Suppressor macrophage treated with lipopolysaccharide for 1 hour (primary cell): ENCODE data around the gene CYS1.
"Not testable (repeated sequence)": the region's sequence is repeated elsewhere in the genome, so short reads cannot be mapped to it uniquely, and the experiment has no call there.

Source experiments
- DNase-seq, 3 donors: peaks; one replicate each; pipeline ENCODE4 v3.0.0-alpha.2; 2020 to 2022

CYS1 gene

GRCh38 chr2:10028988-10029874, 51.0 kb downstream of the CYS1 start:
- peak; percentile 94 to 96 (median 96) for DNase-seq

GRCh38 chr2:10028407-10028987, 51.7 kb downstream of the CYS1 start:
- DNase-seq: peak in 1 of 3 donors; percentile 38

DNA sequence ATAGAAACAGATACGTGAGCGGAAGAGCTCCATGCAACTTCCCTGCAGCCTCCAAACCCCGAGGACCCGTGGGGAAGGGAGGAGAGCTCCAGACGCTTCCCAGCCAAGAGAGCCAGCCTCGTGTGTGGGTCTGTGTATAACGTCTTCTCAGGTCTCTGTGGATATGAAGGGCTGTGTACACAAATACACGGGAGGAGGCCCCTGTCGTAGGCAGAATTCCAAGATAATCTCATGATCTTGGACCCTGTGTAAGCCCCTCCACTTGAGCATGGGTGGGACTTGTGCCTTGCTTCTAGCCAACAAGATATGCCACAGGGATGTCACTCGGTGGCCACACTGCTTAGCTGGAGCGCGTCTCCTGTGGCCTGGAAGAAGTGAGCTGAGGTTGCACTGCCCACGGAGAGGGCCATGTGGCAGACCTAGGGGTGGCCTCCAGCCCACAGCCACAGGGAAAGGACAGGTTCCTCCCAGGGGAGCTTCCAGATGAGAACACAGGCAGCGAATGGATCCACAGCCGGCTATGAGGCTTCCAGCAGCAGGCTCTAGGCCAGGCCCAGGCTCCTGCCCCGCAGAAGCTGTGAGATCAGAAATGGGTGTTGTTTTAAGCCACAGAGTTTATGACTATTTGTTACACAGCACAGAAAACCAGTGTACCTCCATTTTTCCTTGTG, 52.4 kb downstream of the CYS1 start:
- peak in 2 of 3 donors; percentile 30 to 38 for DNase-seq

DNA sequence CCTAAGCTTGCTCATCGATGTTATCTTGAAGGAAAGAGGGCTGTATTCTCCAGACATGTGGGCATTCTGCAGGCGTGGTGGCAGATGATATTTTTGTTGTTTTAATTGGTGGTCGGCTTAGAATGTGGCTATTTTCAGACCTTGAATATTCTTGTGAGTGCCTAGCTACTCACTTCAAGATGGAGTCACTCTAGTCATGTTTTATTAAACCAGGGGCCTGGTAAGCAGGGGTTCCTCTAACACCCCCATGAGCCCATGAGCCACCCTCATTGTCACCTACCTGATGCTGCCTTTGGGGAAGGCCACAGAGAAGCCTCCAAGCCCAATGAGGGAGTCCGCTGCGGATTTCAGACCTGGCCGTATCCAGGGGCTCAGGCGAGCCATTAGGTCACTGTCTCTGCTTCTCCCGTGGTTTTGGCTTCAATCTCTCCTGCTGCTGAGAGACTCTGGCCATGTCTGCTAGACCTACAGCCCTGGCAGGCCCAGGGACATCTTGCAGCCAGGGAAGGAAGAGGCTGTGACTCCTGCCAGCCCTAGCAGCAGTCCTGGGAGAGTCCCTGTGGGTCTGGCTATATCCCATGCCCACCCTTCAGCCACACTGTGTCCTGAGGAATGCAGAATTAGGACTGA, 53.2 kb downstream of the CYS1 start:
- DNase-seq: no peak

DNA sequence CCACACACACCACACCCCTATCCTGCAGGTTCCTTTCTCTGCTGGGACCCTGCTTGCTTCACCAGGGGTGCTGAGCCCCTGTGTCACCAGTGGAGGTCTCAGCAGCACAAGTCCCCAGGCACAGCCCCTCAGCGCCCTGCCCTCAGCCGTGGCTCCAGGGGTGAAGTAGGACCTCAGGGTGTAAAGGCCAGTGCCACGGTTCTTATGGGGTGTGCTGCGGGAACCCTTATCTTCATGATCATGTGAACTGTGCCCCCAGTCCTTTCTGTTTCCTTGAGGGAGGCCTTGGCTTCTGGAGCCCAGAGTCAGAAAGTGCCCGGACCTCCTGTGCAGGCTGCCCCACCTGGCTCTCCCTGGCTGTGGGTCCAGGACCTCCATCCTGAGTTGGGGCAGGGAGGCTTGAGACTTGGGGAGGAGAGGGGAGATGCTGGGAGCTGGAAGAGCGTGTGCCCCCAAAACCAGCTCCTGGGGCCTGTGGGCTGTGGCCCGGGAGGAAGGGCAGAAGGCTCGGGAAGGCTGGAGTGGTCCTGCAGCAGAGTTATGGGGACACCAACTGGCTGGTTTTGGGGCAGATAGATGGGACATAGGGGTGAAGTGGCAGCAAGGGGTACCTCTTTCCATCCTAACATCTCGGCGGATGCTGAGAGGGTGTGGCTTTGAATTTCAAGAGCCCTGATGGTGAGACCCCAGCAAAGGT, 57.1 kb downstream of the CYS1 start:
- no peak for DNase-seq

DNA sequence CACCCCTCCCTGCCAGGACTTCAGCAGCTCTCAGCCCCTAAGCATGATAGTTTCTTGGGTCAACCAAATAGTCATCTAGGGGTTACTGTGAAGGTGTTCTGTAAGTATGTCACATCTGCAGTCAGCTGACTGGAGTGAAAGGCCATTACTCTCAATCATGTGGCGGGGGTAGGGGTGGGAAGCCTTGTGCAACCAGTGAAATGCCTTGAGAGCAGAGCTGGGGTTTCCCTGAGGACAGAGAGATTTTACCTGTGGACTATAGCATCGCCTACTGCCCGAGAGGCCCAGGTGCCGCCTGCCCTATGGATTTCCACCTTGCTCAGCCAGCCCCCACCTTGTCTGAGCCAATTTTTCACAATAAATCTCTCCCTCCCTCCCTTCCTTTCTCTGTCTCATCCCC, 57.8 kb downstream of the CYS1 start:
- peak; percentile 39 to 61 (median 43) for DNase-seq

- DNase-seq: no peak
These were observed 58.2 kb downstream of the CYS1 start for GRCh38 chr2:10022041-10022421.

DNA sequence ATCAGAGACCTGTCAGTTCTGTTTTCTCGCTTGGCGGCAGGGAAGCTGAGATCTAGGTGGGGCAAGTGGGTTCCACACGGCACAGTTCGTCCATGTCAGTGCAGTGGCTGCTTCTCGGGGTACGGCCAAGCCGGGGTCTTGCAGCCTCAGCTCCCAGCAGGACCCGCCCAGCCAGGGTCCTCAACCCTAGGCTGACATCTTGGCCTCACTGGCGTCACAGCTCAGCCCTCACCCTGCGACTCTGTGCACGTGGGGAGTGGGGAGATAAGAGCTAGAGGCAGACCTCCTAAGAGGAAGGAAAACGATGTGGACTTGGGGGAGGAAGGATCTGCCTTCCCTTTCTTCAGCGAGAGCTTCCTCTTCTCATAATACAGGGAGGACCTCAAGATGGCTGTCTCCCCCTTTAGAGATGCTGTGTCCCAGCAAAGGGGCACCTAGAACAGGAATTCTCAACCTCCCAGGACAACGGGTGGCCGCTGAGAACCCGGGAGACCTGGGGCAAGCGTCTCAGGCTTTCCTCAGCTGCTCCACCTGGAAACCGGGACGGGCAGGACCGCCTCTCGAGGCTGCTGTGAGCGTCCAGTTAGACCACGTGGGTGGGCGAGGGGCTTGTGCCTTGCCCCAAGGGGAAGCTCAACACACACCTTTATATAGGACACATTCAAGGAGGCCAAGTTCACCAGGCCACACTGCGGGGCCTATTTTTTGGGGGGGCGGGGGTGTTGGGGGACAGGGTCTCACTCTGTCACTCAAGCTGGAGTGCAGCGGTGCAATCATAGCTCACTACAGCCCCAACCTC, 60.4 kb downstream of the CYS1 start:
- peak in 2 of 3 donors; percentile 39 to 40 for DNase-seq

- peak; percentile 35 to 48 (median 36) for DNase-seq
These were observed 61.0 kb downstream of the CYS1 start for GRCh38 chr2:10019174-10019573.

DNA sequence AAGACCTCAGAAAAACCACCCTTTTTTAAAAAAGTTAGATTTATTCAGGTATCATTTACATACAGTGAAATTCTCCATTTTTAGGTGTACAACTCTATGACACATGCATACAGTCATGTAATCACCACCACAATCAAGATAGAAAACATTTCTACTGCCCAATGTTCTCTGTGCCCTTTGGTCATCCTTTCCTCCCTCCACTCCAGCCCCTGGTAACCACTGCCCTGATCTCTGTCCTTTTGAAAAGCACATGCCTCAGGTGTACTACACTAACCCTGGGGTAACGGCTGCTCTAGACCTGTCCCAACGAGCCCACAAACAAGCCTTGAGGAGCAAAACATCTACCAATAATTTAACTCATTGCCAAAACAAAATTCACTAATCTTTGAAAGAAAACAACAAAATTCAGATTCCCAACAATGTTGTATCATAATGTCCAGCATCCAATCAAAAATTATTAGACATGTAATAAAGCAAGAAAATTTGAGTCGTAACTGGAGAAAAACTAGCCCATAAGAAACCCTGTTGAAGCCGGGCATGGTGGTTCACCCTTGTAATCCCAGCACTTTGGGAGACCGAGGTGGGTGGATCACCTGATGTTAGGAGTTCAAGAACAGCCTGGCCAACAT, 62.8 kb downstream of the CYS1 start:
- DNase-seq: no peak

DNA sequence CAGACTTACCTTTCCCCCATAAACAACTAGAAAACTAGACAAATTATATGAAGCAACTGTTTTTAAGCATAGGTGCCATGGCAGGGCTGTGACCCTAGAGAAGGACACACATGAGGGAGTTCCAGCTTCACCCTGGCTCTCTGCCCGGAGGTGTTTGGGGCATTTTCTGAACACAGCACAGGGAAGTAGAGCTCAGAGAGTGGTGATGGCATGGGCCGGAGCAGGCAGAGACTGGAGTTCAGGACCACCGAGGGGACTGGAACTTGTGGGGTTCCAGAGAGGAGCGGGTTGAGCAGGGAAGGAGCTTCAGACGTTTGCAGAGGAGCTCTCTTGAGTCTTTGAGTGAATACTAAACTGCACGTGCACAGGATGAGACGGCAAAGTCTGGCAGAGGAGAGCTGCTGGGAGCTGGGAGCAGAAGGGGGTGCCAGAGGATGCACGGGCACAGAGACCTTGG, 63.4 kb downstream of the CYS1 start:
- DNase-seq: no peak

- no peak for DNase-seq
These were observed 64.0 kb downstream of the CYS1 start for GRCh38 chr2:10016001-10016801.

- DNase-seq: not testable (repeated sequence)
These were observed 64.7 kb downstream of the CYS1 start for GRCh38 chr2:10015376-10015989.

- DNase-seq: no peak
These were observed 65.6 kb downstream of the CYS1 start for GRCh38 chr2:10014418-10015190.

DNA sequence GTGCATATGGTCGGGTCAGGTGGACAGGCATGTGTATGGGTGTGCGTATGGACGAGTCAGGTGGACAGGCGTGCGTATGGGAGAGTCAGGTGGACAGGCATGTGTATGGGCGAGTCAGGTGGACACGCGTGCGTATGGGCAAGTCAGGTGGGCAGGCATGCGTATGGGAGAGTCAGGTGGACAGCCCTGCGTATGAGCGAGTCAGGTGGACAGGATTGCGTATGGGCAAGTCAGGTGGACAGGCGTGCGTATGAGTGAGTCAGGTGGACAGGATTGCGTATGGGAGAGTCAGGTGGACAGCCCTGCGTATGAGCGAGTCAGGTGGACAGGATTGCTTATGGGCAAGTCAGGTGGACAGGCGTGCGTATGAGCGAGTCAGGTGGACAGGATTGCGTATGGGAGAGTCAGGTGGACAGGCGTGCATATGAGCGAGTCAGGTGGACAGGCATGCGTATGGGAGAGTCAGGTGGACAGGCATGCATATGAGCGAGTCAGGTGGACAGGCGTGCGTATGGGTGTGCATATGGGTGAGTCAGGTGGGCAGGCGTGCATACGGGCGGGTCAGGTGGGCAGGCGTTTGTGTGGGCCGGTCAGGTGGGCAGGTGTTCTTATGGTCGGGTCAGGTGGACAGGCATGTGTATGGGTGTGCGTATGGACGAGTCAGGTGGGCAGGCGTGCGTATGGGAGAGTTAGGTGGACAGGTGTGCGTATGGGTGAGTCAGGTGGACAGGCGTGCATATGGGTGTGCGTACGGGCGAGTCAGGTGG, 66.4 kb downstream of the CYS1 start:
- DNase-seq: not testable (repeated sequence)

DNA sequence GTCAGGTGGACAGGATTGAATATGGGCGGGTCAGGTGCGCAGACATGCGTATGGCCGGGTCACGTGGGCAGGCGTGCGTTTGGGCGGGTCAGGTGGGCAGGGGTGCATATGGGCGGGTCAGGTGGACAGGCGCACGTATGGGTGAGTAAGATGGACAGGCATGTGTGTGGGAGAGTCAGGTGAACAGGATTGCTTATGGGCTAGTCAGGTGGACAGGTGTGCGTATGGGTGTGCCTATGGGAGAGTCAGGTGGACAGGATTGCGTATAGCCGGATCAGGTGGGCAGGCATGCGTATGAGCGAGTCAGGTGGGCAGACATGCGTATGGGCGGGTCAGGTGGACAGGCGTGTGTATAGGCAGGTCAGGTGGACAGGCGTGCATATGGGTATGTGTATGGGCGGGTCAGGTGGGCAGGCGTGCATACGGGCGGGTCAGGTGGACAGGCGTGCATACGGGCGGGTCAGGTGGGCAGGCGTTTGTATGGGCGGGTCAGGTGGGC, 67.2 kb downstream of the CYS1 start:
- no peak for DNase-seq

GRCh38 chr2:10012366-10012962, 67.7 kb downstream of the CYS1 start:
- not testable (repeated sequence) for DNase-seq
